GM12874 (cell line): ENCODE measurements around the gene NOVA2.

Source experiments
- TF ChIP-seq, protein P1 (sequence below): IDR thresholded peaks from 2 replicates; pipeline ENCODE4 v1.5.1; 2011; ENCODE audit warnings: low read depth, mild to moderate bottlenecking, control low read depth, low read length, moderate library complexity; ENCODE audit not compliant: insufficient read depth

Gene NOVA2, protein sequence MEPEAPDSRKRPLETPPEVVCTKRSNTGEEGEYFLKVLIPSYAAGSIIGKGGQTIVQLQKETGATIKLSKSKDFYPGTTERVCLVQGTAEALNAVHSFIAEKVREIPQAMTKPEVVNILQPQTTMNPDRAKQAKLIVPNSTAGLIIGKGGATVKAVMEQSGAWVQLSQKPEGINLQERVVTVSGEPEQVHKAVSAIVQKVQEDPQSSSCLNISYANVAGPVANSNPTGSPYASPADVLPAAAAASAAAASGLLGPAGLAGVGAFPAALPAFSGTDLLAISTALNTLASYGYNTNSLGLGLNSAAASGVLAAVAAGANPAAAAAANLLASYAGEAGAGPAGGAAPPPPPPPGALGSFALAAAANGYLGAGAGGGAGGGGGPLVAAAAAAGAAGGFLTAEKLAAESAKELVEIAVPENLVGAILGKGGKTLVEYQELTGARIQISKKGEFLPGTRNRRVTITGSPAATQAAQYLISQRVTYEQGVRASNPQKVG

DNA sequence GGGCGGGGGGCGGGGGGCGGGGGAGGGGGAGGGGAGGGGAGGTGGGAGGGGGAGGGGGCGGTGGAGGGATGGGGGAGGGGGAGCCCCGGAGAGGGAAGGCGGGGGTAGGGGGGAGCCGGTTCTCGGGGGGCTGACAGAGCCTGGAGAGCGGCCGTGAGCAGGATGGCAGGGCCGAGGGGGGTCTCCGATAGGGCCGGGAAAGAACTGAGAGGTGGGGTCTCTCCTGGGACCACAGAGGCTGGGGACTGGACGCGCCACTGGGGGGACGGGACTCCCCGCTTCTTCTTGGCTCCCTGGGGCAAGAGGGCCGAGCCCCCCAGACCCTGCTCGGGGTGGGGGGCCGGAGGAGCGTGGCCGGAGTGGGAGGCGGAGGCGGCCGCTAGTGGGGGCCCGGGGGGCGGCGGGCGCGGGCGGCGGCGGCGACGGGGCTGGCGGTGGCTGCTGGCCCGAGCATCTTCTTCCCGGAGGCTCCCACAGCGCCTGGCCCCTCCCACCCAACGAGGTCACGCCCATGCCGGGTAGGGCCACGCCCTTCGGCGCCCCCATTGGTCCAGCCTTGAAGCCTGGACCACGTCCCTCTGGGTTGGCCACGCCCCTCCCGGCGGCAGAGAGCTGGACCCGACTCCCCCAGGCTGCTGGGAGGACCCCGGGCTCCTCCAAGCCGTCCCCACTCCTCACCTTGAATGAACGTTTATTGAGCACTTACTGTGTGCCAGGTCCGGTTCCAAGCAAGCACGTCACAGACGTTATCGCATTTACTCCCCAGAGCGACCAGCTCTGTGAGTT, at the start of gene NOVA2:
TSS of gene NOVA2 (minus strand) at position 313 of the 786 bp plus-strand sequence. CDS start 514 bp downstream, outside the sequence.
- TF ChIP-seq, protein P1, sequence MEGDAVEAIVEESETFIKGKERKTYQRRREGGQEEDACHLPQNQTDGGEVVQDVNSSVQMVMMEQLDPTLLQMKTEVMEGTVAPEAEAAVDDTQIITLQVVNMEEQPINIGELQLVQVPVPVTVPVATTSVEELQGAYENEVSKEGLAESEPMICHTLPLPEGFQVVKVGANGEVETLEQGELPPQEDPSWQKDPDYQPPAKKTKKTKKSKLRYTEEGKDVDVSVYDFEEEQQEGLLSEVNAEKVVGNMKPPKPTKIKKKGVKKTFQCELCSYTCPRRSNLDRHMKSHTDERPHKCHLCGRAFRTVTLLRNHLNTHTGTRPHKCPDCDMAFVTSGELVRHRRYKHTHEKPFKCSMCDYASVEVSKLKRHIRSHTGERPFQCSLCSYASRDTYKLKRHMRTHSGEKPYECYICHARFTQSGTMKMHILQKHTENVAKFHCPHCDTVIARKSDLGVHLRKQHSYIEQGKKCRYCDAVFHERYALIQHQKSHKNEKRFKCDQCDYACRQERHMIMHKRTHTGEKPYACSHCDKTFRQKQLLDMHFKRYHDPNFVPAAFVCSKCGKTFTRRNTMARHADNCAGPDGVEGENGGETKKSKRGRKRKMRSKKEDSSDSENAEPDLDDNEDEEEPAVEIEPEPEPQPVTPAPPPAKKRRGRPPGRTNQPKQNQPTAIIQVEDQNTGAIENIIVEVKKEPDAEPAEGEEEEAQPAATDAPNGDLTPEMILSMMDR, result no peak

DNA sequence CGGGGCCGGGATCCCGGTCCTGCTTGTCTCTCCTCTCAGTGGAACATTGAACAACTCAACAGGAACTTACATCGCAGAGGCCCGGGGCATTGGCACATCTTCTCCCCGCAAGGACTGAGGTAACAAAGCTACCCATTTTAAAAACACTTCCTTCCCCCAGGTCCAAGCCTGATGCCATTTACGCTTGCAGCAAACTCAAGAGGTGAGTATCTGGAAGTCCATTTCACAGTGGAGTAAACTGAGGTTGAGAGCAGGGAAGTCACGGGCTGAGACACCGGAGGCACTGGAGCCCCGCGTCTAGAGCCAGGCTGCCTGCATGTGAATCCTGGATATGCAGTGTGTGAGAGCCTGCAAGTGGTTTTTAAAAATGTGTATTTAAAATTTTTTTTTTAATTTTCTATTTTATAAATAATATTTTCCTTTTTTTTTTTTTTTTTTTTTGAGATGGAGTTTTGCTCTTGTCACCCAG, 49.7 kb upstream of the NOVA2 start:
- TF ChIP-seq, protein P1, result no peak

DNA sequence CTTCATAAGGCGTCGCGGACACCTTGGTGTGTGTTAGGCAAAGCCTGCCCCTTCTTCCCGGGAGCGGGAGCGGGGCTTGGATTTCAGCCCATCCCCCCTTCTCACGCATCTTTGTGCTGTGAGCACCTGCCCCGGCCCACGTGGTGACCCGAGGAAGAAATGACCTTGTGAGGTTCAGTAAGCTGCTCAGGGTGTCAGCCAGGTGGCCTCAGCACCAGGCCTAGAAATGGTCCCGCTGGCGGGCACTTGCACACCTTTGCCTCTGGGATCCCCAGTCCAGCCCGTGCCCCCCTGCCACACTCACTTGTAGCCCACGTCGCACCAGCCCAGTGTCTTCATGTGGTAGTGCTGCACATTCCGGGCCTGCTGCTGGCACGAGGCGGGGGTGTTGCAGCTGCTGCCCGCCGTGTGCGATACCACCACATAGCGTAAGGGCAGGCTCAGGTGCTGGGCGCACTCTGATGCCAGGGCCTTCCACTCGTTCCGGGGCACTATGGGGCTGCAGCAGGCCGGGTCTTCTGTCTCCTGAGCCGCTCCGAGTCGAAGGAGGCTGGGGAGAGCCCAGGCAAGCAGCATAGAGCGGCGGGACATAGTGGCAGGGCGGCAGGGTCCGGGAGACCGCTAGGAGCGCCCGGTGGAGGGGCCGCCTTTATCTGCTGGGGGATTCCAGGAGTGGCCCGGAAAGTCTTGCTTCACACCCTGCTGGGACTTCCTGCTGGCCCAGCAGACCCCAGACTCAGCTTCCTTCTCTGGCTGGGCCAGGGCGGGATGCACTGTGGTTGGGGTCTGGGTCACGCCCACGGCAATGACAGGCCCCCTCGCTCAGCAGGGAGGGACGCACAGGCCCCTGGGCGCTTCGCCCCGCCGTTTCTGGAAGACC, 49.0 kb upstream of the NOVA2 start, which contains the start of gene PGLYRP1:
TSS of gene PGLYRP1 (minus strand) at position 623 of the 880 bp plus-strand sequence. CDS start at position 591, 32 bp downstream.
- TF ChIP-seq, protein P1, result no peak

DNA sequence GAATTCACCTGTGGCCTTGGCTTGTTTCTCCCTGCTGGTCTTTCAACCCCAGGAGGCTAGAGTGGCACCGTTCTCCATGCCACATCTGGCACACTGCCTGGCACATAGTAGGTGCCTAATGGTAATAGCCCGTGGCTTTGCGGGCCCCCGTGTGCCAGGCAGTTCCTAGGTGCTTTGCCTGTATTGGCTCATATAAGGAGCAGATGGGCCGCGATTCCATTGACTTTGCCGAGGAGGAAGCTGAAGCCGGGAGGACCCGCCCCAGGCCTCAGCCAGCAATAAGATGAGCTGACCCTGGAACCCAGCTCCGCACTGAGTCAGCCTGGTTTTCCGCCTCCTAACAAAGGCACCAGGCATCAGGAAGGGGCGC, 48.4 kb upstream of the NOVA2 start:
- TF ChIP-seq, protein P1, result no peak

DNA sequence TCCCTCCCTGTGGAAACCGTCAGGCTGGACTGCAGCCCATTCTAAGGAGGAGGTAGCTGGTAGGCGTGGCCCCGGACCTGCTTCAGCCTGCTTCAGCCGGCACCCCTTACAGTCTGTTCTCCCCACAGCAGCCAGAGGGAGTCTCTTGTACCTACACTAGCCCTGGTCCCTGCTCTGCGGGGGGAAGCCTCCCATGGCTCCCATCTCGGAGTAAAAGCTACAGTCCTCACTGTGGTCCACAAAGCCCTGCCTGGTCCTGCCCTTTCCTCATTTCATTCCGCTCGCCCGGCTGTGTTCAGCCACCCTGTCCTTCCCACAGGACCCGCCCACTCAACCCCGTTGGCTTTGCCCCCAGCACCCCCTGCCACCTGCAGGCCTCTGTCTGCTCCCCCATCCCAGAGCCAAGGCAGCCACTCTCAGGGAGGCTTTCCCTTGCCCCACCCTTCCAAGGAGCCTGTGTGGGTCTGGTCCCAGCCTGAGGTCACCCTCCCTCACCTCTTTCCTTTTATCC, 47.9 kb upstream of the NOVA2 start:
- TF ChIP-seq, protein P1, result no peak

DNA sequence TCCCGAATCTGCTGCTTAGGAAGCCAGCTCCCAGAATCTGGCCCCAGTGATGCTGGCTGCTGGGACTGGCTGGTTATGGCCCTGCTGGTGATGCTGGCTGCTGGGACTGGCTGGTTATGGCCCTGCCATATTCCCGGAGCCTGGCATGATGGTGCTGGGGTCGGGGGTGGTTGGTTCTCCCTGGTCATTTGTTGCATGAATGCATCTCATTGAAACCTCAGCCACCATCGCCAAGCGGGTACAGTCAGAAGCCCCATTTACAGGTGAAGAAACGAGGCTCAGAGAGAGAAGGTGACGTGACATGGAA, 47.1 kb upstream of the NOVA2 start:
- TF ChIP-seq, protein P1, result no peak

DNA sequence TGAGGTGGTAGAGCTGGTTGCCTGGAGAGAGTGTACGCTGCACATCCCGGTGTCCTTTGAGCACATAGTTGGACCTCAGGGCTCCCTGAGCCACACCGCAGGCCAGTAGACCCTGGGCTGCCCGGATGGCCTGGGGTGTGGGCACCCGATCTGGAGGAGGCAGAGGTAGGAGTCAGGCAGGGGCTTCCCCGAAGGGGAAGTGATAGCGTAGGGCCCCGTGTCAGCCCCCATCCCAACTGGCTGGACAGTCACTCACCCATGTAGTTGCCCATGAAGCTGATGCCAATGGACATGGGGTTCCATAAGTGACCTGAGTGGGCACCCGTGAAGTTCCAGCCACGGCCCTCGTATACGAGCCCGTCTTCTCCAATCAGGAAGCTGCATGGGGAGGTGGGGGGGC, 45.6 kb upstream of the NOVA2 start:
- TF ChIP-seq, protein P1, result no peak
